LHCN-M2 (cell line): ENCODE data around the gene TP53TG3D. TPM values are rescaled to one million over a fixed set of nuclear protein-coding genes. Genes with fewer than 3 reads are reported as not detected.
"Not testable (repeated sequence)": the region's sequence is repeated elsewhere in the genome, so short reads cannot be mapped to it uniquely, and the experiment has no call there.

ENCODE experiments used
- DNase-seq: peaks from one replicate; pipeline ENCODE4 v3.0.0-alpha.2; 2012; ENCODE audit warnings: low read depth
- polyA plus RNA-seq: library from polyadenylated mRNA; unstranded; fragments of >200 nt; gene quantifications from one replicate; pipeline ENCODE4 v1.2.1, GENCODE V29; 2012; ENCODE audit warnings: missing spikeins
- total RNA-seq: library from RNA; depleted of rRNA; stranded (reverse); fragments of >200 nt; gene quantifications from 2 replicates; pipeline ENCODE4 v1.2.3, GENCODE V29; 2014; rRNA removed

TP53TG3D gene
- 1.8 and 2.4 TPM in 2 replicates for total RNA-seq
- 1.1 TPM for polyA plus RNA-seq

- not testable (repeated sequence) for DNase-seq
Measured at GRCh38 chr16:32252986-32253385, at the start of gene TP53TG3D. TSS of gene TP53TG3D (plus strand) at chr16:32253286. CDS start at chr16:32253354, 68 bp downstream.

- DNase-seq, result not testable (repeated sequence)
Measured at GRCh38 chr16:32253507-32253906, 421 bp downstream of the TP53TG3D start.

- DNase-seq, result not testable (repeated sequence)
Measured at GRCh38 chr16:32261526-32261925, 8.4 kb downstream of the TP53TG3D start.

- DNase-seq, result not testable (repeated sequence)
Measured at GRCh38 chr16:32263552-32263951, 10.5 kb downstream of the TP53TG3D start.

GRCh38 chr16:32281910-32282309 is 28.8 kb downstream of the TP53TG3D start:
- DNase-seq, result not testable (repeated sequence)

GRCh38 chr16:32283024-32283423 is 29.9 kb downstream of the TP53TG3D start:
- DNase-seq, result not testable (repeated sequence)

GRCh38 chr16:32283917-32284495 is 30.9 kb downstream of the TP53TG3D start:
- DNase-seq, result not testable (repeated sequence)

- not testable (repeated sequence) for DNase-seq
Measured at GRCh38 chr16:32284800-32285796, 32.0 kb downstream of the TP53TG3D start.

- DNase-seq, result not testable (repeated sequence)
Measured at GRCh38 chr16:32286193-32286592, 33.1 kb downstream of the TP53TG3D start.

- DNase-seq, result not testable (repeated sequence)
Measured at GRCh38 chr16:32287743-32288142, 34.7 kb downstream of the TP53TG3D start.

GRCh38 chr16:32289197-32289596 is 36.1 kb downstream of the TP53TG3D start:
- DNase-seq, result not testable (repeated sequence)

- not testable (repeated sequence) for DNase-seq
Measured at GRCh38 chr16:32302776-32303175, 49.7 kb downstream of the TP53TG3D start.
